WTC11 (cell line): ENCODE results near the gene GNPDA2.

Source experiments
- ATF2 ChIP-seq: sonication (generic); formaldehyde crosslinking; IDR thresholded peaks from 2 replicates; pipeline ENCODE4 v1.8.1; 2022; ENCODE audit warnings: low read depth, missing genetic modification reagents, borderline replicate concordance
- CTCF ChIP-seq: fragments of 200-600 bp; IDR thresholded peaks from 2 replicates; pipeline ENCODE4 v1.8.0; 2022; ENCODE audit warnings: antibody characterized with exemption
- GABPB1 ChIP-seq: sonication (generic); formaldehyde crosslinking; IDR thresholded peaks from 2 replicates; pipeline ENCODE4 v1.8.1; 2023; ENCODE audit warnings: mild to moderate bottlenecking, missing genetic modification reagents
- IRF1 ChIP-seq: sonication (generic); formaldehyde crosslinking; IDR thresholded peaks from 2 replicates; pipeline ENCODE4 v1.8.0; 2023; ENCODE audit warnings: missing genetic modification reagents
- JAZF1 ChIP-seq: fragments of 250-450 bp; sonication (Bioruptor Pico); IDR thresholded peaks from 2 replicates; pipeline ENCODE4 v1.9.0; 2021; ENCODE audit warnings: moderate library complexity, mild to moderate bottlenecking, inconsistent platforms
- MAX ChIP-seq: sonication (generic); formaldehyde crosslinking; IDR thresholded peaks from 2 replicates; pipeline ENCODE4 v1.8.0; 2022; ENCODE audit warnings: mild to moderate bottlenecking, missing genetic modification reagents
- MXD4 ChIP-seq: fragments of 250-450 bp; sonication (Bioruptor Pico); IDR thresholded peaks from 2 replicates; pipeline ENCODE4 v1.8.0; 2021; ENCODE audit warnings: mild to moderate bottlenecking, moderate library complexity, borderline replicate concordance
- NFYB ChIP-seq: sonication (generic); formaldehyde crosslinking; conservative IDR thresholded peaks from 2 replicates; pipeline ENCODE4 v1.8.0; 2022; ENCODE audit warnings: low read depth, missing genetic modification reagents
- PREB ChIP-seq: sonication (generic); formaldehyde crosslinking; IDR thresholded peaks from 2 replicates; pipeline ENCODE4 v1.8.1; 2022; ENCODE audit warnings: mild to moderate bottlenecking, missing genetic modification reagents, moderate library complexity, borderline replicate concordance
- ZNF232 ChIP-seq: sonication (generic); formaldehyde crosslinking; IDR thresholded peaks from 2 replicates; pipeline ENCODE4 v1.8.0; 2022; ENCODE audit warnings: mild to moderate bottlenecking, missing genetic modification reagents
- TF ChIP-seq, protein P1 (sequence below): sonication (generic); formaldehyde crosslinking; IDR thresholded peaks from 2 replicates; pipeline ENCODE4 v1.8.0; 2023; ENCODE audit warnings: mild to moderate bottlenecking, missing genetic modification reagents
- TF ChIP-seq, protein P2 (sequence below): sonication (generic); formaldehyde crosslinking; IDR thresholded peaks from 2 replicates; pipeline ENCODE4 v1.8.0; 2022; ENCODE audit warnings: mild to moderate bottlenecking, missing genetic modification reagents

- TF ChIP-seq CTCF (no peak), PREB (CRISPR knock-in tag) (no peak), GABPB1 (CRISPR knock-in tag) (no peak), IRF1 (CRISPR knock-in tag) (no peak), ZNF232 (no peak), JAZF1 (CRISPR knock-in tag) (no peak), MXD4 (CRISPR knock-in tag) (no peak), MAX (no peak), NFYB (CRISPR knock-in tag) (no peak), ATF2 (CRISPR knock-in tag) (no peak)
- TF ChIP-seq, protein P1, sequence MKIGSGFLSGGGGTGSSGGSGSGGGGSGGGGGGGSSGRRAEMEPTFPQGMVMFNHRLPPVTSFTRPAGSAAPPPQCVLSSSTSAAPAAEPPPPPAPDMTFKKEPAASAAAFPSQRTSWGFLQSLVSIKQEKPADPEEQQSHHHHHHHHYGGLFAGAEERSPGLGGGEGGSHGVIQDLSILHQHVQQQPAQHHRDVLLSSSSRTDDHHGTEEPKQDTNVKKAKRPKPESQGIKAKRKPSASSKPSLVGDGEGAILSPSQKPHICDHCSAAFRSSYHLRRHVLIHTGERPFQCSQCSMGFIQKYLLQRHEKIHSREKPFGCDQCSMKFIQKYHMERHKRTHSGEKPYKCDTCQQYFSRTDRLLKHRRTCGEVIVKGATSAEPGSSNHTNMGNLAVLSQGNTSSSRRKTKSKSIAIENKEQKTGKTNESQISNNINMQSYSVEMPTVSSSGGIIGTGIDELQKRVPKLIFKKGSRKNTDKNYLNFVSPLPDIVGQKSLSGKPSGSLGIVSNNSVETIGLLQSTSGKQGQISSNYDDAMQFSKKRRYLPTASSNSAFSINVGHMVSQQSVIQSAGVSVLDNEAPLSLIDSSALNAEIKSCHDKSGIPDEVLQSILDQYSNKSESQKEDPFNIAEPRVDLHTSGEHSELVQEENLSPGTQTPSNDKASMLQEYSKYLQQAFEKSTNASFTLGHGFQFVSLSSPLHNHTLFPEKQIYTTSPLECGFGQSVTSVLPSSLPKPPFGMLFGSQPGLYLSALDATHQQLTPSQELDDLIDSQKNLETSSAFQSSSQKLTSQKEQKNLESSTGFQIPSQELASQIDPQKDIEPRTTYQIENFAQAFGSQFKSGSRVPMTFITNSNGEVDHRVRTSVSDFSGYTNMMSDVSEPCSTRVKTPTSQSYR (CRISPR knock-in tag) = no peak
- TF ChIP-seq, protein P2, sequence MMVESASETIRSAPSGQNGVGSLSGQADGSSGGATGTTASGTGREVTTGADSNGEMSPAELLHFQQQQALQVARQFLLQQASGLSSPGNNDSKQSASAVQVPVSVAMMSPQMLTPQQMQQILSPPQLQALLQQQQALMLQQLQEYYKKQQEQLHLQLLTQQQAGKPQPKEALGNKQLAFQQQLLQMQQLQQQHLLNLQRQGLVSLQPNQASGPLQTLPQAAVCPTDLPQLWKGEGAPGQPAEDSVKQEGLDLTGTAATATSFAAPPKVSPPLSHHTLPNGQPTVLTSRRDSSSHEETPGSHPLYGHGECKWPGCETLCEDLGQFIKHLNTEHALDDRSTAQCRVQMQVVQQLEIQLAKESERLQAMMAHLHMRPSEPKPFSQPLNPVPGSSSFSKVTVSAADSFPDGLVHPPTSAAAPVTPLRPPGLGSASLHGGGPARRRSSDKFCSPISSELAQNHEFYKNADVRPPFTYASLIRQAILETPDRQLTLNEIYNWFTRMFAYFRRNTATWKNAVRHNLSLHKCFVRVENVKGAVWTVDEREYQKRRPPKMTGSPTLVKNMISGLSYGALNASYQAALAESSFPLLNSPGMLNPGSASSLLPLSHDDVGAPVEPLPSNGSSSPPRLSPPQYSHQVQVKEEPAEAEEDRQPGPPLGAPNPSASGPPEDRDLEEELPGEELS = no peak
Measured at GRCh38 chr4:44652002-44652401, 74.4 kb downstream of the GNPDA2 start.
